Raji (cell line): ENCODE results near the gene TEX47.

Experiments used
- POLR2A ChIP-seq: IDR thresholded peaks from 2 replicates; pipeline ENCODE4 v1.6.1; 2011; ENCODE audit warnings: low read depth, low read length, control low read depth; ENCODE audit not compliant: insufficient read depth

TEX47 gene

DNA sequence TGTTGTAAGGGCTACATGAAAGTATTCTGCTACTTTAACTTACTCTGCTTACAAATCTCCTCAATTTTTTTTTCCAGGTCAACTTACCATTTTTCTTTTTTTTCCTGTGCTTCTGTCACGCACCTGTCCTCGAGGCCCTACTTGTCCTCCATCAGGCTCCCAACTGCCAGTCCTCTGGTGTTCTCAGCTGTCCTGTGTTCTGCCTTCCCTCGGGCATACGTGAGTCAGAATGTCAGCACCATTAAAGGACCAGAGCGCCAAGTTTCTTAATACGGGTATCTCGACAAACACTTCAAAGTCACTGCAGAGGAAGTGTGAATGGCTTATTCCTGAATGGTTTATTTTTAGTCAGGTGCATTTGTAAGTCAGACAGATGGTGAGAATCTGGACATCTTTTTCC, at the start of gene TEX47:
TEX47 (minus strand) TSS at position 185 of the 400 bp plus-strand sequence. CDS start 795 bp downstream, outside the sequence.
- no peak for TF ChIP-seq POLR2A

DNA sequence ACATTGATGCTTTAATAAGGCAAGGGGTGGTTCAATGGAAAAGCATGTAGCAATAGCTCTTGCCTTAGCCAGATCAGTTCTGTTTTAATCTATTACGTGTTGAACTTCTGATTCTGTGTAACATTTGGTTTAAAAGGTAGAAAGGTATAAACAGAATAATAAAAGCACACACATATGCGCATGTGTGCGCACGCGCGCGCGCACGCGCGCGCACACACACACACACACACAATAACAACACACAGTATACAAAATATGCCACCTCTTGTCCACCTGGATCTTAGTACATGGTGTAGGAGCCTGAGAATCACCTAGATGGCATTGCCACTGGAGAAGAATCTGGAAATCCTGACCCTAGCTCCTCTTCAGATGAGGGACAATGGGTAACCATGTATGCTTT, 49.6 kb upstream of the TEX47 start:
- no peak for TF ChIP-seq POLR2A

DNA sequence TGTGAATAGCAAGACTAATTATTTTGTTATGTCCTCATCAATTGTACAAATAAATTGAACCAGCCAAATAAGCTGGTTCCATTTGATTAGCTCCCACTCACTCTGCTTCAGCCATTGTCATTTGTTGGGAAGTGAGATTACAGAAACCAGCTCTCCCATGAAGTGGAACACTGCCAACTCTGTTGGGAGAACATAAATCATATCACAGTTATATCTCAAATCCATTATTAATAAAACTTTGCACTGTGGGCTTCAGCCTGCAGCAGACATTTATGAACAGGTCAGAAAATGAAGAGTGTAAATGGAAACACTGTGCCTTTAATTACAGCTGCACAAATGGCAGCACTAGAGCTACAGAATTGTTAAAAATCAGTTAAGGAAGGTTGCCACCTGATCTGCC, 46.7 kb upstream of the TEX47 start:
- TF ChIP-seq POLR2A, result no peak

DNA sequence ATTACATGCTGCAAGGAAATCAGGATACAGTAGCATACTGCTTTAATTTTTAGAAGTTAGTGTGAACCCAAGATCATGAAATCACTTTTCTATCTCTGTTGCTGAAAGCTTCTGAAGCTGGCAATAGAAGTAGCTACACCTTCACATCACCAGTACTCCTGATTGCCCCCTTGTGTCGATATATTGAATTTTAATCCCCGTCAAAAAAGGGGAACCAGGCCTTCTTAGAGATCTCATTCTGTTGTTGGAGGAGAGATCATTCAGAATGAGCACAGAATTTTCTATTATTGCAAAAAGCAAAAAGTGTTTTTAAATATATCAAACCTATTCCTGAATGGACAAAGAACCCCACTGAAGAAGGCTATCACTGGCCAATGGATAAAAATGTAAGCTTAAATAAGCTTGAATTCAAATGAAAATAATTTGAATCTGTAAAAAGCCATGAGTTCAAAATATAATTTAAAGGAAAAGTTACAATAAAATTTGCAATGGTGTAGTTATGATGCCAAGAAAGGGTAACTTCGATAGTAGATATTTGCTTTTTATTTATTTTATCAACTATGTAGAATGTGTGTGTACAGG, 39.7 kb upstream of the TEX47 start:
- no peak for TF ChIP-seq POLR2A

DNA sequence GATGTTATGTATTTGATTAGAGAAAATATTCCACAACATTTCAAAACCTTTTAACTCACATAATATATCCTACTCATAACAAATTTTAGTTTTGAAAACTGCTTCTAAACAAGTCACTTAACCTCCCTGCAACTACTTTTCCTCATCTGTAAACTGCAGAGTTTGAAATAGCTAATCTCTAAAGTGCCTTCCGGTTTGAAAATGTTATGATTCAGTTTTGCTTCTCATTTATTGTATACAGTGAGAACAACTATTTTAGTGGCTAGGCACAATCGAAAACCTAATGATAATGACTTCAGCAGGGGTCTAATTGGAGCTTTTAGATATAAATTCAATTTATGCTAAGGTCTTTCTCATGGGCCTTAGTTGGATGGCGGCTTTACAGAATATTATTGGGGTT, 30.7 kb upstream of the TEX47 start:
- TF ChIP-seq POLR2A, result no peak

DNA sequence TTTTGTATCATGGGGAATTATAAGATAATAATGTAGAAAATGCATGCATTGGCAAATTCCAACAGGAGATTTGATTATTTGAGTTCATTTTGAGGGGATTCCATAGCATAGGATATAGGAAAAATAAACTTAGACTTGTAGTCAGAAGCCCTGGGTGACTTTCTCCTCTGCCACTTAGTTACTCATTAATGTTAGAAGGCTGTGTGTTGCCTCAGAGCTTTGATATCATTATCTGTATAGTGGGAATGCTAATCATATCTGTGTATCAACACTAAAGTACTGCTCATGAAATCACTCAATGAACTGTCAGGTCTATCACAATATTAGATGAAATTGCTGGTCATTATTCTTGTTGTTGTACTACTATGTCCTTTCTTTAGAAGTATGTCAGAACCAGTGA, 23.0 kb upstream of the TEX47 start:
- no peak for TF ChIP-seq POLR2A

DNA sequence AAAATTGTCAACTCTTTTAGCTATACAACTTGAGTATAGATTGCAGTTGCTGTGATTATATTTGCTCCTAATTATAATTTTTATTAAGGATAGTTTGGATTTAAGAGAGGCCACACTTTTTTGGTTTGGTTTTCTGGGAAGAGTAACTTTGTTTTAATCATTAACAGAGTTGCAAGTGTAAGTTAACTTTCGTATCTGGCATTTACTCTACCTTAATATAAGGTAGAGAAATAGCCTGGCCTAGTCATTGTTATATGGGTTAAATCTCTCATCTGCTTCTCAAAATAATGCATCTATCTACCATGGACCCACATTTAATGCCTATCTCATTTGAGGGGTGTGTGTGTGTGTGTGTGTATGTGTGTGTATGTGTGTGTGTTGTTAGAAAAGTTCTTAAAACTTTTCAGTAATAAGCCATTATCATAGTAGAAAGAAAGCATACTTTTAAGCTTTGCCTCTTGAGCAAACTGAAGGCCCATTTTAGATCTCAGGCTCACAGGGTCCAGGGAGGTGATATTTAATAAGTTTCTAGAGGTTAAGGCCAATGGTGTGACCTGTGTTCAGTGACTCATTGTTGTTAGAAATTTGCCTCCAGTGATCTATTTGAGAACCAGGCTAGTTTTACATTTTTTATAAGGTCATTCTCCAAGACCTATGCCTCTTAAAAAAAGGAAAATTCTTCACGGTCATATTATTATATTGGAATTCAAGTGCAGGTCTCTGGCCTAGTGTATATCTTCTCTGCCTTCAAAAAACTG, 10.9 kb upstream of the TEX47 start:
- no peak for TF ChIP-seq POLR2A

DNA sequence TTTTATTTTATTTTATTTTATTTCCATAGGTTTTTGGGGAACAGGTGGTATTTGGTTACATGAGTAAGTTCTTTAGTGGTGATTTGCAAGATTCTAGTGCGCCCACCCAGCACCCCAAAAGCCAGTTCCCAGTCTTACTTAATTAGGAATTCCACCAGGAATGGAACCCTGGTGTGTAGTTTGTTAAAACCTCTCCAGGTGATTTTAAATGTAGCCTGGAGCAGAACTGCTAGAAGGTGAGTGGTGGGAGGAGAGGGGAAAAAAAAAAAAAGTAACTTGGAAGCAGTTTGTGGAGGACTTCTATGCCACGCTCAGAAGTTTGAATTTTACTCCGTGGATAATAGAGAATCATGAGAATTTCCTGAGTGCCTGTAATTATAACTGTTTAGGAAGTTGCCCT, 5.5 kb upstream of the TEX47 start:
- TF ChIP-seq POLR2A, result no peak

DNA sequence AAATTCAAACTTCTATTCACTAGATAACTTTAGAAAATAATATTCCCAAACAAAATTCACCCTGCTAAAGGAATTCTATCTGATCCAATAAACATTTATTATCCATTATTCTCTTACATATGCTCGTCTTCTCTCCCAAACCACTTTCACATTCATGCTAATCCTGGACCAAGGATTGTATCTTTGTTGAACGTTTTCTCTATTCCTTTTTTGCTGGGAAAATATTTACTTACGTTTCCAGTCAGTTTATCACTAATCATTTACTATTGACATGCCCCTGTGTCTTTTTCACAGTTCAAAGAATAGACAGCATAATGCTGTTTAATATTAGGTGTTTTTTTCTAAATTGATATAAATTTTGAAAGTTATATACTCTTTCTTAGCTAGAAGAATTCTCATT, 3.2 kb downstream of the TEX47 start:
- TF ChIP-seq POLR2A, result no peak

DNA sequence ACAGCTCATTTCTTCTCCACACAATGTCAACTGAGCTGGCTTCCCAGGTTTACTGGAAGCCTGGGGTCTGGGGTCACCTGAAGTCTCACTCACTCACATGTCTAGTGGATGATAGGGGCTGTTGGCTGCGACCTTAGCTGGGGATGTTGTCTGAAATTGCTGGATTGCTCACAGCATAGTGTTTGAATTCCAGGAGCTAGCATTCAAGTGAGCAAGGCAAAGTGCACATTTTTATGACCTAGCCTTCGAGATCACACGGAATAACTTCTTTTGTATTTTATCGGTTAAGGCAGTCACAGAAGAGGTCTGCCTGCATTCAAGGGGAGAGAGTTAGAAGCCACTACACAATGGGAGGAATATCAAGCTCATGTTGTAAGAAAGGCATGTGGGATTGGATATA, 3.6 kb downstream of the TEX47 start:
- no peak for TF ChIP-seq POLR2A

DNA sequence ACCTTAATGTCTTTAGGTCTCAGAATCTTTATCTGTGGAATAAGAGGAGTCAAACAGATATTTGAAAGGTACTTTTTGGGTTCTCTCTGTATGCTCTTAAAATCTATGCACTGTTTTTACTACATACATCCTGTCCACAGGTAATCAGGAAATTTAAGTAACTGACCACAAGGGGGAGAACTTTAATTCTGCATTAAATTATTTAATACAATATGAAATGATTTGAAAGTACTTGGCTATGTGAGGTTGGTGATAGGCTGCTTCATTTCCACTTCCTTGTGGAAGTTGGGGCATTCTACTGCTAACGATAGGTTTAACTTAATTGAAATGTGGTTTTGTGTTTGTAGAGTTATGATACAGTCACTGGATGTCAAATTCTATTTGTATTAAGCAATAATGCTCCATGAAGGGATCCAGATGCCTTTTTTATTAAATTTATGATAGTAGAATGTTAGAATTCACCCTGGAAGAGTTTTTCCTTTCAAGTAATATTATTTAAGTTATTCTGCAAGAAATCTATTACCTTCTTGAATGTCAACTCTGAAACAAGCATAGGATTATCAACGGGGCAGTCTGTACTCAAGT, 6.0 kb downstream of the TEX47 start:
- no peak for TF ChIP-seq POLR2A

DNA sequence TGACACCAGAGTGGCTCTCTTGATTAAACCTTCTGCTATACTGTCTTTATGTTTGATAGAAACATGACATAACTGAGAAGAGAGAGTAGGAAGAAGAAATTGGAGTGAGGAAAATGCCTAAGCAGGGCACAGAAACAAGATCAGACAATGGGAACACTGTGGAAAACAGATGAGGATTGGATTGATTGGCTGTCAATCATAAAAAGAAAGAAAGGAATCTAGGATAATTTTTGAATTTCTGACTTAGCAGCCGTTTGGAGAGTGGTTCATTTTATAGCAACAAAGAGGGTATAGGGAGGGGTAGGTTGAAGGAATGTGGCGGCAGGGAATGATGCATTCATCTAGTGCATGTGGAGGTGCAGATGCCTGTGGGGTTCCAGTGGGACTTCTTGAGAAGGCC, 7.8 kb downstream of the TEX47 start:
- no peak for TF ChIP-seq POLR2A

DNA sequence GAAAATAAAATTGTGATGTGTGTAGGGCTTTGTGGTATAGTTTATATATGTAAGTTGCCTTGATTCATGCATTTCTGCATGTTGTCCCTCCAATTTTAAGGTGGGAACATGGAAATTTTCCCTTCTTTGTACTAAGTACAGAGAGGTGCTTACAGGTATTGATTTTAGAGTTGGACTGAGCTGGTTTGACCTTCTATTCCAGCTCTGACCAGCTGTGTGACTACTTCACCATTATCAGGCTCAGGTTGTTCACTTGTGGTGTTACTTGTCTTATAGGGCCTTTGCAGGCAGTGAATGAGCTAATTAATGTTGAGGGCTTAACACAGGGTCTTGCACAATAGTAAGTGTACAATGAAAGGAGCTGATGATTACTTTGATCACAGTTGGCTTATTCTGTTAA, 19.7 kb downstream of the TEX47 start:
- no peak for TF ChIP-seq POLR2A

DNA sequence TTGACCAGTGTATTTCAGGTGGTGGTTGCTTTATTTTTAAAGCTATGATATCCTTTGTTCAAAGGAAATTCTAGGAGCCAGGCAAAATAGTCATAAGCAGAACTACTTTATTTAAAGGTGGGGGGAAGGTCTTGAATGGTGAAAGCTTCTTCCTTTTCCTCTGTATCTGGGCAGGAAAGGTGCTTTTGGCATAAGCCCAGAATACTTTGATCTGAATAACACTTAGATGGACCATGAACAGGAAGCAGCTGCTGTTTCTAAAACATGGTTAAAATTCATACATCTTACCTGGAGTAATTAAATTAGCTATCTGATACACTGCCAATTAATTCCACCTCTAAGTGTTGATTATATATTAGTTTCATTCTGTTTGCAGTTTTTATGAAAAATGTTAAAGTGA, 22.8 kb downstream of the TEX47 start:
- no peak for TF ChIP-seq POLR2A

DNA sequence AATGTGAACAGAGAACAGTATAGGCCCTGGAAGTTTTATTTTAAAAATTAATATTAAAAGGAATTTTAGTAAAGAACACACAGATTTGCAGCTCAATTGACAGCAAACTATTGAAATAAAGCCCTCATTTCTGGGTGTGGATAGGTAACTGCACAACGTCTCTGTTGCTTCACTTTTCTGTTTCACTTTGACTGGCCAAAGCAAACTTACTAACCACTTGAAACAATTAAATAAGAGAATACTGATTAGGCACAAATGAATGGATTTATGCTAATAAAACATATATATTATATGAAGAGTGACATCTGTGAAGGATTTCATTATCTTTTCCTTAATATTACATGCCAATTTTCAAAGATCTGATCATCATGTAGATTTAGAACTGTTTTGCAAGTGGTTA, 24.1 kb downstream of the TEX47 start:
- no peak for TF ChIP-seq POLR2A

DNA sequence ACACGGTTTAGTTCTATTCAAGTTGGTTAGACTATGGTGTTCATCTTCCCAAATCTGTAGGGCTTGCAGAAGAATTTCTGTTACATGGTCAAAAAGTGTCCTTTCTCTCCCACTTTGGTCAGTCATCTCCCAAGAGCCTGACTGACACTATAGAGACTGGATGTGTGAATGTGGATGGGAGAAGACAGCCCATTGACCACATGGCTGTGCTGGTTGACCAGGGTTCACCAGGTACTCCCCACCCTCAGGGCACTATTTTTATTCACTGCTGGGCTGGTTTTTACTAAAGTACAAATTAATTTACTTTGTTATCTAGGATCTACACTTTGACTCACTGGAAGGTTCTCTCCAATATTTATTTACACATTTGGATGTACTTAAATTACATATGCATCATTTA, 33.8 kb downstream of the TEX47 start:
- no peak for TF ChIP-seq POLR2A
